ENCODE measurements around the gene RPH3AL. TPM values are rescaled to one million over a fixed set of nuclear protein-coding genes. Genes with fewer than 3 reads are reported as not detected.

The RPH3AL gene
- total RNA-seq, 4 donors from 2014 or later = 13.0 to 49.2 (median 26.9) TPM

GRCh38 chr17:231191-231965, 121.2 kb downstream of the RPH3AL start:
- TF ChIP-seq CTCF (IDR thresholded peaks at IDR 0.05; ENCODE audit: low read depth) = no peak

- TF ChIP-seq CTCF (IDR thresholded peaks at IDR 0.05; ENCODE audit: low read depth) = no peak
Measured at GRCh38 chr17:230395-230770, 122.2 kb downstream of the RPH3AL start.

GRCh38 chr17:229709-230394, 122.8 kb downstream of the RPH3AL start:
- no peak for TF ChIP-seq CTCF (IDR thresholded peaks at IDR 0.05; ENCODE audit: low read depth)

GRCh38 chr17:228951-229708, 123.5 kb downstream of the RPH3AL start:
- TF ChIP-seq CTCF (IDR thresholded peaks at IDR 0.05; ENCODE audit: low read depth) = no peak

GRCh38 chr17:227946-228615, 124.5 kb downstream of the RPH3AL start:
- no peak for TF ChIP-seq CTCF (IDR thresholded peaks at IDR 0.05; ENCODE audit: low read depth)

- no peak for TF ChIP-seq CTCF (IDR thresholded peaks at IDR 0.05; ENCODE audit: low read depth)
Measured at GRCh38 chr17:227078-227945, 125.3 kb downstream of the RPH3AL start.
